SK-N-SH treated with all-trans-retinoic acid at 6 μM for 48 hours (cell line): ENCODE measurements around the gene KLB.
A peak's percentile ranks its signal among the peaks of the same experiment; 100 is the strongest.

Experiments used
- ATAC-seq: fragments of 200-7000 bp; cut with Tn5 transposase; 3 replicates; pipeline ENCODE4 v1.9.1; 2020; ENCODE audit warnings: mild to moderate bottlenecking, moderate library complexity
- ARNTL ChIP-seq: fragments of 450-650 bp; formaldehyde crosslinking; IDR thresholded peaks from 2 replicates; pipeline ENCODE4 v1.5.0; 2020; ENCODE audit warnings: low read depth, mild to moderate bottlenecking, moderate library complexity, borderline replicate concordance
- CREB5 ChIP-seq: fragments of 250-450 bp; sonication (Bioruptor Pico); IDR thresholded peaks from 2 replicates; pipeline ENCODE4 v1.5.1; 2020; ENCODE audit warnings: low read depth, mild to moderate bottlenecking, moderate library complexity
- CSDC2 ChIP-seq: fragments of 250-450 bp; sonication (Bioruptor Pico); IDR thresholded peaks from 2 replicates; pipeline ENCODE4 v1.5.0; 2020; ENCODE audit warnings: mild to moderate bottlenecking, moderate library complexity
- CSRNP3 ChIP-seq: fragments of 250-450 bp; sonication (Bioruptor Pico); IDR thresholded peaks from 2 replicates; pipeline ENCODE4 v1.5.1; 2021; ENCODE audit warnings: mild to moderate bottlenecking, moderate library complexity
- ESRRG ChIP-seq: fragments of 250-450 bp; sonication (Bioruptor Pico); IDR thresholded peaks from 2 replicates; pipeline ENCODE4 v1.6.1; 2021; ENCODE audit warnings: mild to moderate bottlenecking
- GLIS3 ChIP-seq: fragments of 250-450 bp; sonication (Bioruptor Pico); IDR thresholded peaks from 2 replicates; pipeline ENCODE4 v1.5.0; 2020; ENCODE audit warnings: mild to moderate bottlenecking, moderate library complexity
- ISL1 ChIP-seq: fragments of 250-450 bp; sonication (Bioruptor Pico); IDR thresholded peaks from 2 replicates; pipeline ENCODE4 v2.1.2; 2022; ENCODE audit warnings: mild to moderate bottlenecking, moderate library complexity
- OSR1 ChIP-seq: fragments of 250-450 bp; sonication (Bioruptor Pico); IDR thresholded peaks from 2 replicates; pipeline ENCODE4 v1.8.0; 2022; ENCODE audit warnings: moderate library complexity, mild to moderate bottlenecking, inconsistent platforms
- PATZ1 ChIP-seq: fragments of 250-450 bp; sonication (Bioruptor Pico); IDR thresholded peaks from 2 replicates; pipeline ENCODE4 v1.8.0; 2020; ENCODE audit warnings: mild to moderate bottlenecking, moderate library complexity, borderline replicate concordance
- POU6F1 ChIP-seq: fragments of 250-450 bp; sonication (Bioruptor Pico); IDR thresholded peaks from 2 replicates; pipeline ENCODE4 v1.8.0; 2021; ENCODE audit warnings: low read depth, mild to moderate bottlenecking, moderate library complexity, borderline replicate concordance
- PPARA ChIP-seq: fragments of 250-450 bp; sonication (Bioruptor Pico); IDR thresholded peaks from 2 replicates; pipeline ENCODE4 v1.5.0; 2020; ENCODE audit warnings: mild to moderate bottlenecking, borderline replicate concordance
- RARB ChIP-seq: fragments of 250-450 bp; sonication (Bioruptor Pico); IDR thresholded peaks from 2 replicates; pipeline ENCODE4 v1.8.0; 2021; ENCODE audit warnings: mild to moderate bottlenecking, moderate library complexity
- SNAI2 ChIP-seq: fragments of 250-450 bp; sonication (Bioruptor Pico); IDR thresholded peaks from 2 replicates; pipeline ENCODE4 v1.5.0; 2020; ENCODE audit warnings: mild to moderate bottlenecking, moderate library complexity
- TCF4 ChIP-seq: fragments of 250-450 bp; sonication (Bioruptor Pico); IDR thresholded peaks from 2 replicates; pipeline ENCODE4 v1.8.0; 2021; ENCODE audit warnings: mild to moderate bottlenecking, moderate library complexity, borderline replicate concordance
- TOX ChIP-seq: fragments of 250-450 bp; sonication (Bioruptor Pico); IDR thresholded peaks from 2 replicates; pipeline ENCODE4 v1.8.0; 2021; ENCODE audit warnings: mild to moderate bottlenecking, moderate library complexity, borderline replicate concordance
- ZFP3 ChIP-seq: fragments of 250-450 bp; sonication (Bioruptor Pico); IDR thresholded peaks from 2 replicates; pipeline ENCODE4 v1.5.0; 2020; ENCODE audit warnings: mild to moderate bottlenecking, moderate library complexity
- ZFP30 ChIP-seq: fragments of 450-650 bp; formaldehyde crosslinking; IDR thresholded peaks from 2 replicates; pipeline ENCODE4 v1.5.0; 2022; ENCODE audit warnings: mild to moderate bottlenecking, moderate library complexity
- ZNF70 ChIP-seq: fragments of 450-650 bp; formaldehyde crosslinking; IDR thresholded peaks from 2 replicates; pipeline ENCODE4 v1.5.0; 2020; ENCODE audit warnings: mild to moderate bottlenecking, moderate library complexity
- ZNF8 ChIP-seq: fragments of 450-650 bp; formaldehyde crosslinking; IDR thresholded peaks from 2 replicates; pipeline ENCODE4 v1.5.0; 2020; ENCODE audit warnings: mild to moderate bottlenecking, moderate library complexity

The KLB gene

GRCh38 chr4:39476187-39476895, 69.6 kb downstream of the KLB start:
- TF ChIP-seq ESRRG (no peak), ZFP3 (no peak), TCF4 (CRISPR knock-in tag) (peak; percentile 60)
- TF ChIP-seq, all 23 proteins: peak for 1
- ATAC-seq, result no peak

GRCh38 chr4:39480251-39480650, 73.5 kb downstream of the KLB start:
- TF ChIP-seq CSDC2 (CRISPR knock-in tag), result no peak
- no peak for TF ChIP-seq OSR1
- TF ChIP-seq ZNF8 (CRISPR knock-in tag), result no peak
- TF ChIP-seq POU6F1 (CRISPR knock-in tag), result no peak
- TF ChIP-seq PPARA (CRISPR knock-in tag), result no peak
- no peak for TF ChIP-seq ISL1 (CRISPR knock-in tag)
- ATAC-seq, result no peak

- no peak for ATAC-seq
- TF ChIP-seq CSDC2 (CRISPR knock-in tag), result no peak
- no peak for TF ChIP-seq CREB5 (CRISPR knock-in tag)
- TF ChIP-seq POU6F1 (CRISPR knock-in tag), result no peak
- TF ChIP-seq TOX (CRISPR knock-in tag), result no peak
- no peak for TF ChIP-seq CSRNP3 (CRISPR knock-in tag)
- TF ChIP-seq ZNF70, result peak; percentile 66; the same call in 1 of the 2 replicates
- TF ChIP-seq GLIS3 (CRISPR knock-in tag), result no peak
- no peak for TF ChIP-seq PPARA (CRISPR knock-in tag)
- TF ChIP-seq PATZ1, result no peak
Observed at GRCh38 chr4:39480902-39481695, 74.4 kb downstream of the KLB start.

GRCh38 chr4:39484582-39485272, 78.0 kb downstream of the KLB start:
- ATAC-seq, result no peak
- TF ChIP-seq PPARA (CRISPR knock-in tag) (no peak), ZFP3 (no peak), POU6F1 (CRISPR knock-in tag) (no peak), SNAI2 (CRISPR knock-in tag) (no peak), ESRRG (no peak), ARNTL (CRISPR knock-in tag) (no peak), ZNF8 (CRISPR knock-in tag) (no peak), ZNF70 (no peak), CSRNP3 (CRISPR knock-in tag) (no peak), GLIS3 (CRISPR knock-in tag) (no peak), ZFP30 (no peak), CREB5 (CRISPR knock-in tag) (no peak), RARB (no peak)
